D341Med (cell line): Measurements from ENCODE around the gene PKD2L2.
"Not testable (repeated sequence)": the region's sequence is repeated elsewhere in the genome, so short reads cannot be mapped to it uniquely, and the experiment has no call there.

Source experiments
- DNase-seq: peaks from one replicate; pipeline ENCODE4 v3.0.0; 2012; ENCODE audit warnings: low spot score

The PKD2L2 gene

DNA sequence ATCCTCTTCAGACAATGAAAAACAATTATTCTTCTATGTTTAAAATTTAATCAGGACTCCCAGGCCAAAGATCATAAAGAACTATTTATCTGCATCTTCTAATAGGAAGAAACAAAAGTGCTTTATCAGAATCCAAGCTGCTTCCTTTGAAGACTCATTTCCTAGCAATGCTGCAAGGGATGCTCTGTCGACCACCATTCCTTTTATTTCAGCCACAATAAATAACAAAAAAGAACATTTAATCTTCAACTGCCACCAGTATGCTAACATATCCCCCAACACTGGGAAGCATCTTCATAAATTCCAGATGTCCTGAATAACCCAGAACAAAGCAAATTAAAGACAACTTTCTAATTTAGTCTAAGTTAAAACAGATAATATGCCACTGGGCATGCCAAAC lies 68.7 kb downstream of the PKD2L2 start:
- no peak for DNase-seq

DNA sequence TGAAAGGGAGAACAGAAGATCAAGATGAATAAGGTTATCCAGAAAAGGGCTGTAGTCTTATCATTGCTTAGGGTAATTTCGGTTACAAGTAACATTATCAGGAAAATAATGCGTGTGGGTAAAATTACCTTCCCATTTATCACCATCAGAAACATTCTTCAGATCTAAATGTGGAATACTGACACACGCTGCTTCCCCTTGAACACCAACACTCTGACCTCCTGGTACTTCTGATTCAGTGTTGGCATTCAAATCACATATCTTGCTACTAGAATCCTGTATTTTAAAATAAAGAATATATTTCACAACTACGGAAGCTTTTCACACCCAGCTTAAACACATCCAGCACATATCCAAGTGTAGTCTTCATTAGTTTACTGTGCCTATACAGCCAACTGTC lies 70.2 kb downstream of the PKD2L2 start:
- DNase-seq: no peak

DNA sequence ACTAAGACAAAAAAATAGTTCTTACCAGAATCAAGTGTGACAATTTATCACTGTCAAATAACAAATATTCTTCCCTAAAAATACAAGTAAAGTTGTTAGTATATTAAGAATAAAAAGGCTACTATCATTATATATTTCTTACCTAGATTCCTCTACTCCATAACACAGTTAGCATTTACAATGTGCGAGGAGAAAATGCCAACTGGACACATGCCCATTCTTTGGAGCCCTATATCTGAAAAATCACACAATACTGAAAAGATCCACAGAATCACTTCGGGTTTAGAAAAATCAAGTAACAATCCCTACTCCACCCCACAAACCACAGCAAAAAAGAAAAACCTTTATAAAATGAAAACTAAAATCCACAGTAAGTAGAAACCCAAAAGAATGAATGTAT lies 70.9 kb downstream of the PKD2L2 start:
- no peak for DNase-seq

DNA sequence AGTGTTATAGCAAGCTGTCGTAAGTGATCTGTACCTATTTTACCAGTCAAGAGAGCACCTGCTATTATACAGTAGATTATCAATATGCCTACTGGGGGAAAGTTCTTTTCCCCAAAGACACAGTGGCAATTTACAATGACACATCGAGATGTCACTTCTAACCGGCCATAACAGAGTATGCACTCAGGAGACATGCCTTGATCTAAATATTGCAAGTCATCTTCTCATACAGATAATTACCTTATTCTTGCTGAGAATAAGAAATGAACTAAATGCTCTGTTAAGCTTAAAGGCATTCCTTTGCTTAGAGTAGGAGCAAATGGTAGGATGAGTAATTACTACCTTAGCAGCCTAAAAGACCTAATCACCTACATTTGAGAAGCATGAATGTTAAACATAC lies 71.6 kb downstream of the PKD2L2 start:
- no peak for DNase-seq

DNA sequence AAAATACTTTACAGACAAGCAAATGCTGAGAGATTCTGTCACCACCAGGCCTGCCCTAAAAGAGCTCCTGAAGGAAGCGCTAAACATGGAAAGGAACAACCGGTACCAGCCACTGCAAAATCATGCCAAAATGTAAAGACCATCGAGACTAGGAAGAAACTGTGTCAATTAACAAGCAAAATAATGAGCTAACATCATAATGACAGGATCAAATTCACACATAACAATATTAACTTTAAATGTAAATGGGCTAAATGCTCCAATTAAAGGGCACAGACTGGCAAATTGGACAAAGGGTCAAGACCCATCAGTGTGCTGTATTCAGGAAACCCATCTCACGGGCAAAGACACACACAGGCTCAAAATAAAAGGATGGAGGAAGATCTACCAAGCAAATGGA lies 81.1 kb downstream of the PKD2L2 start:
- DNase-seq: not testable (repeated sequence)

DNA sequence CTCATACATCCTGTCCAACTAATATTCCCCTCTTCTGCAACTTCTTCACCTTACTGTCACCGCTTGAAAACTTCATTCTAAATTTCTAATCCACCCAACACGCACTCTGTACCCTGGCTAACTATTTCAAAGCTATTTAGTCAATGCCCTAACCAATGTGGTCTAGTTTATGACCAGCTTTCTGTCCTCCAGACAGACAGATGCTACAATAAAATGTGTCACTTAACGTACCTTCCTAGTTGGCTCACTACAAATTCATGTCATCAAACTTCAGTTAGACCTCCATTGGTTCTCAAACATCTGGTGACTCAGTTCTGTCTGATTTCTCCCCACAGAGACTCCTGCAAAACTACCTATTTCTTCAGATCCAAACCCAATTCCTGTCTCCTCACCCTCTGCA lies 86.0 kb downstream of the PKD2L2 start:
- no peak for DNase-seq

GRCh38 chr5:137989419-137989818 lies 100.2 kb downstream of the PKD2L2 start:
- no peak for DNase-seq
